ENCODE measurements around the gene NKIRAS1.

The NKIRAS1 gene

DNA sequence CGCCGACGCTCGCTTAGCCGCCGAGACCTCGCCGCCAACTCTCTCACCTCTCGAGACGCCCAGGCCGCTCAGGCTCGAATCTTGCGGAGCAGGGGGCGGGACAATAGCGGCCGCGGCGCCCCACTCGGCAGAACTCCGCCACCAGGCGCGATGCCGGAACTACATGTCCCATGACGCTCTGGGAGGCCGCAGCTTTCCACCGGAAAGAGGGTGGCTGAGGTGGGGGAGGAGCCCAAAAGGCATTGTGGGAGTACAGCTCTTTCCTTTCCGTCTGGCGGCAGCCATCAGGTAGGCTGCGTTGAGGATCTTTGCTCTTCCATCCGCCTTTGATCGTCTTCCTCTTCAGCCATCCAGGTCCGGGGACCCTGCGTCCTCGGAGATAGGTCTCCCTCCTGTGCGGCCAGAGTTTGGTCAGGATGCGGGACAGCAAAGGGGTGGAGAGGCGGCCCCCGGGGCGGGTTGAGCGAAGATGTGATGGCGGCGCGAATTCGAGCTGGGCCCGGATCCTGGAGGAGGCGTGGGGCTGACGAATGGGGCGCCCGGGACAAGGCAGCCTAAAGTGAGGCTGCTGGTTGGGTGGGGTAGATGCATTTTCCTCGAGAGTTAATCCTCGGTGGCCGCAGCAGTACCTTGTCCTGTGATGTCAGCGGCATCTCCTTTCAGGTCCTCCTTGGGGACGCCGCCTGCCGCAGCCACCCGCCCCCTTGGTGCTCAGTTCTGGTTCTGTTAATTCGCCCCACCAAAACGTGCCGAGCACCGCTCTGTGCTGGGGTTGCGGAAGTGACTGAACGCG is at the start of gene NKIRAS1, which contains the start of gene RPL15:
TSS of gene NKIRAS1 (minus strand) at position 105 of the 793 bp plus-strand sequence. CDS start 6,086 bp downstream, outside the sequence.
TSS of gene RPL15 (plus strand) at position 247 of the 793 bp plus-strand sequence. CDS start 728 bp downstream, outside the sequence.
- DNase-seq (ENCODE audit: low read depth, low spot score): peak; percentile 96
- TF ChIP-seq SUZ12 (IDR thresholded peaks at IDR 0.05; ENCODE audit: extremely low read depth, insufficient read depth, insufficient read length): no peak
- no peak for TF ChIP-seq ZNF274 (IDR thresholded peaks at IDR 0.05; ENCODE audit: low read depth, low read length)
- TF ChIP-seq YY1 (IDR thresholded peaks at IDR 0.05; ENCODE audit: insufficient read depth, insufficient read length): peak; percentile 45
- H3K9me3 ChIP-seq (ENCODE audit: insufficient read depth, low read length): no peaks in the 10 kb centered on the region
- no peaks in the 10 kb centered on the region for H3K27me3 ChIP-seq (ENCODE audit: insufficient read depth, insufficient read length)
- peaks cover 41% of the 10 kb centered on the region for H3K36me3 ChIP-seq (ENCODE audit: insufficient read depth, insufficient read length, low read length)
- peak within 1 kb of the TSS; percentile 98 for H3K9ac ChIP-seq (ENCODE audit: insufficient read length, low read depth)
- peak within 1 kb of the TSS; percentile 69 for H3K4me3 ChIP-seq (ENCODE audit: insufficient read length, low read depth)
- H3K4me1 ChIP-seq (ENCODE audit: insufficient read depth, insufficient read length): no peaks in the 10 kb centered on the region

DNA sequence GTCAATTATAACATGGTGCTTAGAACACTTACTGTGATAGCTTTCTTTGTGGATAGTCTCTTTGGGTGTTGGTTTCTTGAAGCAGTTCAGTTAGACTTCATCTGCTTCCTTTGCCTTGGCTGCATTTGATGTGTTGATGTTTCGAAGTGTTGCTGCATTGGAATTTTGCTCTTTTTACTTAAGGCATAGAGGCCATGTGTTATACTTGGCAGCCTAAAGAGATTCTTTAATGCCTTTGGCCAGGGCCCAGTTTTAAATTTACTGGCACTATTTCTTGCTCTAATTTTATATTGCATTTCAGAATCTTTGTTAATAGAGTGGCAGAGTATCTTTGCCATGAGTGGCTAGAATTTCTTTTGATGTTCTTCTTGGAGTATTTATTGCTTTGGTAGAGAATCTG is 49.5 kb upstream of the NKIRAS1 start:
- H3K4me1 ChIP-seq (ENCODE audit: insufficient read depth, insufficient read length): no peaks in the 10 kb centered on the region
- no peaks in the 10 kb centered on the region for H3K27me3 ChIP-seq (ENCODE audit: insufficient read depth, insufficient read length)
- H3K9me3 ChIP-seq (ENCODE audit: insufficient read depth, low read length): no peaks in the 10 kb centered on the region
- no peak overlapping the region for H3K9ac ChIP-seq (ENCODE audit: insufficient read length, low read depth)
- H3K36me3 ChIP-seq (ENCODE audit: insufficient read depth, insufficient read length, low read length): peaks cover 43% of the 10 kb centered on the region
- DNase-seq (ENCODE audit: low read depth, low spot score): no peak
- H3K4me3 ChIP-seq (ENCODE audit: insufficient read length, low read depth): no peak overlapping the region
- TF ChIP-seq SUZ12 (IDR thresholded peaks at IDR 0.05; ENCODE audit: extremely low read depth, insufficient read depth, insufficient read length) (no peak), ZNF274 (IDR thresholded peaks at IDR 0.05; ENCODE audit: low read depth, low read length) (no peak), YY1 (IDR thresholded peaks at IDR 0.05; ENCODE audit: insufficient read depth, insufficient read length) (no peak)

DNA sequence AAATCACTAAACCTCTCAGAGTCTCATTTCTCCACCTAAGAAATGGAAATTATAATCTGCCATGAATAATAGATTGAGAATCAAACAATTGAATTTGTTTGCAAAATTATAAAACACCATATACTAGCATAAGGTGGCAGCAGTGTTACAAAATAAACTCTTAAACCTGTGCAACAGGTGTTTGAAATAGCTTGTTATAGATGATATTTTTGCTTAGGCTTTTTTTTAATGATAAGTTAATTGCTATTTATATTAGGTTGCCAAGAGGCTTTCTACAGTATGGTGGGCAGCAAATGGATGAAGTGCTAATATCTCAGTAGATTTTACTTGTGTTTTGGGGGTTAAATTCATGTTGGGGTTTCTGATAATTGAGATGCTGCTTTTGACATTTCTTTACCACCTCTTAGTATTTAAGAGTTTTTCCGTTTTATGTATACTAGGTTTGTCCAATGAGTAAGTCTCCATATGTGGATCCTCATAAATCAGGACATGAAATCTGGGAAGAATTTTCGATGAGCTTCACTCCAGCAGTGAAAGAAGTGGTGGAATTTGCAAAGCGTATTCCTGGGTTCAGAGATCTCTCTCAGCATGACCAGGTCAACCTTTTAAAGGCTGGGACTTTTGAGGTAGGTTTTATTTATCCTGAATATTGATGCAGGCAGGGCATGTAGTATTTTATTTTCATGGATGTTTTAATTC is 47.9 kb upstream of the NKIRAS1 start:
- no peak overlapping the region for H3K9ac ChIP-seq (ENCODE audit: insufficient read length, low read depth)
- H3K4me1 ChIP-seq (ENCODE audit: insufficient read depth, insufficient read length): no peaks in the 10 kb centered on the region
- H3K27me3 ChIP-seq (ENCODE audit: insufficient read depth, insufficient read length): no peaks in the 10 kb centered on the region
- peaks cover 44% of the 10 kb centered on the region for H3K36me3 ChIP-seq (ENCODE audit: insufficient read depth, insufficient read length, low read length)
- no peaks in the 10 kb centered on the region for H3K9me3 ChIP-seq (ENCODE audit: insufficient read depth, low read length)
- no peak for DNase-seq (ENCODE audit: low read depth, low spot score)
- TF ChIP-seq ZNF274 (IDR thresholded peaks at IDR 0.05; ENCODE audit: low read depth, low read length): no peak
- no peak for TF ChIP-seq YY1 (IDR thresholded peaks at IDR 0.05; ENCODE audit: insufficient read depth, insufficient read length)
- no peak for TF ChIP-seq SUZ12 (IDR thresholded peaks at IDR 0.05; ENCODE audit: extremely low read depth, insufficient read depth, insufficient read length)
- no peak overlapping the region for H3K4me3 ChIP-seq (ENCODE audit: insufficient read length, low read depth)

- no peak for DNase-seq (ENCODE audit: low read depth, low spot score)
- Histone ChIP-seq H3K9me3 (ENCODE audit: insufficient read depth, low read length) (no peaks in the 10 kb centered on the region), H3K9ac (ENCODE audit: insufficient read length, low read depth) (no peak overlapping the region), H3K36me3 (ENCODE audit: insufficient read depth, insufficient read length, low read length) (peaks cover 29% of the 10 kb centered on the region), H3K4me1 (ENCODE audit: insufficient read depth, insufficient read length) (no peaks in the 10 kb centered on the region), H3K27me3 (ENCODE audit: insufficient read depth, insufficient read length) (no peaks in the 10 kb centered on the region), H3K4me3 (ENCODE audit: insufficient read length, low read depth) (no peak overlapping the region)
- TF ChIP-seq ZNF274 (IDR thresholded peaks at IDR 0.05; ENCODE audit: low read depth, low read length): no peak
- no peak for TF ChIP-seq SUZ12 (IDR thresholded peaks at IDR 0.05; ENCODE audit: extremely low read depth, insufficient read depth, insufficient read length)
- TF ChIP-seq YY1 (IDR thresholded peaks at IDR 0.05; ENCODE audit: insufficient read depth, insufficient read length): no peak
Measured at GRCh38 chr3:23961913-23962312, 45.1 kb upstream of the NKIRAS1 start.

- Histone ChIP-seq H3K36me3 (ENCODE audit: insufficient read depth, insufficient read length, low read length) (peaks cover 26% of the 10 kb centered on the region), H3K27me3 (ENCODE audit: insufficient read depth, insufficient read length) (no peaks in the 10 kb centered on the region), H3K9me3 (ENCODE audit: insufficient read depth, low read length) (no peaks in the 10 kb centered on the region), H3K4me3 (ENCODE audit: insufficient read length, low read depth) (no peak overlapping the region), H3K4me1 (ENCODE audit: insufficient read depth, insufficient read length) (no peaks in the 10 kb centered on the region), H3K9ac (ENCODE audit: insufficient read length, low read depth) (no peak overlapping the region)
- no peak for DNase-seq (ENCODE audit: low read depth, low spot score)
- TF ChIP-seq ZNF274 (IDR thresholded peaks at IDR 0.05; ENCODE audit: low read depth, low read length): no peak
- no peak for TF ChIP-seq YY1 (IDR thresholded peaks at IDR 0.05; ENCODE audit: insufficient read depth, insufficient read length)
- no peak for TF ChIP-seq SUZ12 (IDR thresholded peaks at IDR 0.05; ENCODE audit: extremely low read depth, insufficient read depth, insufficient read length)
Measured at GRCh38 chr3:23961066-23961465, 44.3 kb upstream of the NKIRAS1 start.

- Histone ChIP-seq H3K36me3 (ENCODE audit: insufficient read depth, insufficient read length, low read length) (peaks cover 22% of the 10 kb centered on the region), H3K9me3 (ENCODE audit: insufficient read depth, low read length) (no peaks in the 10 kb centered on the region), H3K4me3 (ENCODE audit: insufficient read length, low read depth) (no peak overlapping the region), H3K9ac (ENCODE audit: insufficient read length, low read depth) (no peak overlapping the region), H3K4me1 (ENCODE audit: insufficient read depth, insufficient read length) (no peaks in the 10 kb centered on the region), H3K27me3 (ENCODE audit: insufficient read depth, insufficient read length) (no peaks in the 10 kb centered on the region)
- TF ChIP-seq ZNF274 (IDR thresholded peaks at IDR 0.05; ENCODE audit: low read depth, low read length) (no peak), YY1 (IDR thresholded peaks at IDR 0.05; ENCODE audit: insufficient read depth, insufficient read length) (no peak), SUZ12 (IDR thresholded peaks at IDR 0.05; ENCODE audit: extremely low read depth, insufficient read depth, insufficient read length) (no peak)
- DNase-seq (ENCODE audit: low read depth, low spot score): no peak
Measured at GRCh38 chr3:23960649-23961048, 43.9 kb upstream of the NKIRAS1 start.
